NB4 (cell line): Measurements from ENCODE around the gene KCNJ11.

Experiments
- MYC ChIP-seq: IDR thresholded peaks from 2 replicates; pipeline ENCODE4 v1.6.1; 2011; ENCODE audit warnings: low read depth, low read length
- POLR2A ChIP-seq: IDR thresholded peaks from 2 replicates; pipeline ENCODE4 v1.6.1; 2011; ENCODE audit warnings: mild to moderate bottlenecking; ENCODE audit not compliant: insufficient read length; ENCODE audit errors: extremely low read depth
- TF ChIP-seq, protein P1 (sequence below): IDR thresholded peaks from one replicate; pipeline ENCODE4 v1.5.1; 2012; ENCODE audit warnings: low read depth, low read length
- TF ChIP-seq, protein P2 (sequence below): IDR thresholded peaks from 2 replicates; pipeline ENCODE4 v1.6.1; 2011; ENCODE audit warnings: low read depth, low read length

GRCh38 chr11:17399236-17399635 is 10.8 kb upstream of the KCNJ11 start:
- TF ChIP-seq, protein P1, sequence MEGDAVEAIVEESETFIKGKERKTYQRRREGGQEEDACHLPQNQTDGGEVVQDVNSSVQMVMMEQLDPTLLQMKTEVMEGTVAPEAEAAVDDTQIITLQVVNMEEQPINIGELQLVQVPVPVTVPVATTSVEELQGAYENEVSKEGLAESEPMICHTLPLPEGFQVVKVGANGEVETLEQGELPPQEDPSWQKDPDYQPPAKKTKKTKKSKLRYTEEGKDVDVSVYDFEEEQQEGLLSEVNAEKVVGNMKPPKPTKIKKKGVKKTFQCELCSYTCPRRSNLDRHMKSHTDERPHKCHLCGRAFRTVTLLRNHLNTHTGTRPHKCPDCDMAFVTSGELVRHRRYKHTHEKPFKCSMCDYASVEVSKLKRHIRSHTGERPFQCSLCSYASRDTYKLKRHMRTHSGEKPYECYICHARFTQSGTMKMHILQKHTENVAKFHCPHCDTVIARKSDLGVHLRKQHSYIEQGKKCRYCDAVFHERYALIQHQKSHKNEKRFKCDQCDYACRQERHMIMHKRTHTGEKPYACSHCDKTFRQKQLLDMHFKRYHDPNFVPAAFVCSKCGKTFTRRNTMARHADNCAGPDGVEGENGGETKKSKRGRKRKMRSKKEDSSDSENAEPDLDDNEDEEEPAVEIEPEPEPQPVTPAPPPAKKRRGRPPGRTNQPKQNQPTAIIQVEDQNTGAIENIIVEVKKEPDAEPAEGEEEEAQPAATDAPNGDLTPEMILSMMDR = no peak
- no peak for TF ChIP-seq POLR2A
- no peak for TF ChIP-seq MYC
- TF ChIP-seq, protein P2, sequence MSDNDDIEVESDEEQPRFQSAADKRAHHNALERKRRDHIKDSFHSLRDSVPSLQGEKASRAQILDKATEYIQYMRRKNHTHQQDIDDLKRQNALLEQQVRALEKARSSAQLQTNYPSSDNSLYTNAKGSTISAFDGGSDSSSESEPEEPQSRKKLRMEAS = no peak
